Muscle layer of colon (tissue), 2 donors: ENCODE results near the gene KSR1.
"Not testable (repeated sequence)": the region's sequence is repeated elsewhere in the genome, so short reads cannot be mapped to it uniquely, and the experiment has no call there.

Source experiments
- H3K27ac ChIP-seq: one replicate; pipeline ENCODE4 v1.7.0; 2013; ENCODE audit warnings: low read depth, mild to moderate bottlenecking, low read length, moderate library complexity
- H3K27me3 ChIP-seq, 2 donors: one replicate each; pipeline ENCODE4 v1.7.0; 2013; ENCODE audit warnings: low read length in 2 of 2, mild to moderate bottlenecking in 2 of 2; ENCODE audit not compliant: insufficient read depth in 2 of 2, control insufficient read depth in 1 of 2
- H3K36me3 ChIP-seq: one replicate; pipeline ENCODE4 v1.7.0; 2013; ENCODE audit warnings: mild to moderate bottlenecking, low read length; ENCODE audit not compliant: insufficient read depth
- H3K4me1 ChIP-seq: one replicate; pipeline ENCODE4 v1.7.0; 2013; ENCODE audit warnings: mild to moderate bottlenecking, low read length; ENCODE audit not compliant: insufficient read depth
- H3K4me3 ChIP-seq, 2 donors: one replicate each; pipeline ENCODE4 v1.7.0; 2013; ENCODE audit warnings: low read length in 2 of 2, low read depth in 1 of 2, mild to moderate bottlenecking in 1 of 2, moderate library complexity in 1 of 2
- H3K9ac ChIP-seq: one replicate; pipeline ENCODE4 v1.7.0; 2013; ENCODE audit warnings: low read length
- H3K9me3 ChIP-seq: one replicate; pipeline ENCODE4 v1.7.0; 2013; ENCODE audit warnings: mild to moderate bottlenecking, low read length
- donor health status: abdominal sarcoma.
- donor health status: Adenocarcinoma of cecum.

Gene KSR1

DNA sequence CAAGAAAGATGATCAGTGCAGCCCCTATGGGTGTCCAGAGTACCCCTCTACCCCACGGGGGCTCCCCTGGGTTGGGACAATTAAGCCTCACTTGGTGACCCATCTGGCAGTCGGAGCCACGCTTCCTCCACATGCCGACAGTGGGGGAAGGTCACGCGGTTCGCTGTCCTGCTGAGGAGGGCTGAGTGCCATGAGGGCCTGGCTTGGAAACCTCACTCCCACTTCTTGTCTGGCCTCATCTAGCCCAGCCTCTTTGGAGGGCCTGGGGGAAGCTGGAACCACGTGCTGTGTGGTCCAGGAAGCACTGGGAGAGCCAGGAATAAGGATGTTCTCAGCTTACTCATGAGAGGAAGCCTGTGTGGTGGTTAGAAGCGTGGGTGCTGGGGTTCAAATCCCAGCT is 176.5 kb downstream of the KSR1 start:
- H3K27me3 ChIP-seq, H3K36me3 ChIP-seq, H3K9ac ChIP-seq, H3K9me3 ChIP-seq, H3K27ac ChIP-seq, H3K4me3 ChIP-seq: not testable (repeated sequence)
- peaks cover 22% of the 10 kb centered on the region for H3K4me1 ChIP-seq

DNA sequence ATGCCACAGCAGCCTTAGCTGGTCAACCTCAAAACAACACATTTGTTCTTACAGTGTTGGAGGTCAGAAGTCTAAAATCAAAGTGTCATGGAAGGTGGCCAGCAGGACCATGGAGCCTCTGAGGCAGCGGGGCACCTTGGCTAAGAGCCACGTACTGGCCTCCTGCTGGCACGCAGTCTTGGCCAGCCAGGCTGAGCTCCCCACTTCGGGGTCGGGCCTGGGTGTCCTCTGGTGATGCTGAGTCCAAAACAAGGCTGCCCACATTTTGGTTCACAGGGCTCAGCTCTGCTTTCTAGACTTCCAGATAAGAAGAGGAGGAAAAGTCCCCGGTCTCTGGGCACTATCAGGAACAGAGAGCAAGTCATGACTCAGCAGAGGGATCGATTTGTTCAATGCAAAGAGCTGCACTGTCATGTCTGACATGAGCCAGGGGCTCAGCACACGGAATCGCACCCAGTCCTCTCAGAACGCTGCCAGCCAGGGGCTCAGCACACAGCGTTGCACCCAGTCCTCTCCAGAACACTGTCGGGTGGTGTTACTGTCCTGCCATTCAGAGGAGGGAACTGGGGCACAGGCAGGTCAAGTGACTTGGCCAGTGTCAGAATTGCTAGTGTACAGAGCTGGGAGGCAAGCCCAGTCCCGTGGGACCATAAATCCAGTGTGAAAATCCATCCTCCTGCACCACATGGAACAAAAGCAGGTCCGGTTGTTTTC is 177.2 kb downstream of the KSR1 start:
- H3K4me1 ChIP-seq: peaks cover 22% of the 10 kb centered on the region
- peak overlapping the region; percentile 17 for H3K27ac ChIP-seq
- no peaks in the 10 kb centered on the region for H3K27me3 ChIP-seq
- peak overlapping the region in 1 of 2 donors; percentile 35 for H3K4me3 ChIP-seq
- no peaks in the 10 kb centered on the region for H3K9me3 ChIP-seq
- H3K9ac ChIP-seq: no peak overlapping the region
- H3K36me3 ChIP-seq: no peaks in the 10 kb centered on the region

DNA sequence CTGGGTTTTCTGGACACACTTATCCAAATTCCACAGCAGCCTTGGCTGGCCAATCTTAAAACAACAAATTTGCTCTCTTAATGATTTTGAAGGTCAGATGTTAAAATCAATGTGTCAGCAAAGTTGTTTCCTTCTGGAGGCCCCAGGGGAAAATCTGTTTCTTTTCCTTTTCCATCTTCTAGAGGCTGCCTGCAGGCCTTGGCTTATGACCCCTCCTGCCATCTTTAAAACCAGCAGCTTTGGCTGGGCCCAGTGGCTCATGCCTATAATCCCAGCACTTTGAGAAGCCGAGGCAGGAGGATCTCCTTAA is 177.7 kb downstream of the KSR1 start:
- Histone ChIP-seq H3K4me1 (peaks cover 22% of the 10 kb centered on the region), H3K27ac (no peak overlapping the region), H3K4me3 (no peak overlapping the region), H3K9me3 (no peaks in the 10 kb centered on the region), H3K27me3 (no peaks in the 10 kb centered on the region), H3K36me3 (no peaks in the 10 kb centered on the region), H3K9ac (no peak overlapping the region)

DNA sequence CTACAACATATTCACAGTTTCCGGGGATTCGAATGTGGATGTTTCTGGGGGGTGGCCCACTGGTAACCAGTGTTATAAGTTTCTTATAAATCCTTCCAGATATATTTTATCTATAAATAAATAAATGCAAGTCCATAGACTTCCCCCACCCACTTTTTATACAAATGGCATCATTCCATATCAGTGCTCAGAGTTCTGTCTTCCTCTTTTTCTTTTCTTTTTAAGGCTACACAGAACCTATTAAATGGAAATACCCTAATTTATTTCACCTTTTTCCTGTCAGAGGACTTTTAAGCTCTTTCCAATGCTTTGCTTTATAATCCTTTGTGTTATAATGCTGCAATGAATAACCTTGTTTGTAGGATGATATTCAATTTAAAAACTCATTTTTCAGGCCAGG is 178.5 kb downstream of the KSR1 start:
- H3K4me3 ChIP-seq: no peak overlapping the region
- no peaks in the 10 kb centered on the region for H3K27me3 ChIP-seq
- no peaks in the 10 kb centered on the region for H3K36me3 ChIP-seq
- H3K9me3 ChIP-seq: no peaks in the 10 kb centered on the region
- no peak overlapping the region for H3K27ac ChIP-seq
- no peak overlapping the region for H3K9ac ChIP-seq
- peaks cover 22% of the 10 kb centered on the region for H3K4me1 ChIP-seq

DNA sequence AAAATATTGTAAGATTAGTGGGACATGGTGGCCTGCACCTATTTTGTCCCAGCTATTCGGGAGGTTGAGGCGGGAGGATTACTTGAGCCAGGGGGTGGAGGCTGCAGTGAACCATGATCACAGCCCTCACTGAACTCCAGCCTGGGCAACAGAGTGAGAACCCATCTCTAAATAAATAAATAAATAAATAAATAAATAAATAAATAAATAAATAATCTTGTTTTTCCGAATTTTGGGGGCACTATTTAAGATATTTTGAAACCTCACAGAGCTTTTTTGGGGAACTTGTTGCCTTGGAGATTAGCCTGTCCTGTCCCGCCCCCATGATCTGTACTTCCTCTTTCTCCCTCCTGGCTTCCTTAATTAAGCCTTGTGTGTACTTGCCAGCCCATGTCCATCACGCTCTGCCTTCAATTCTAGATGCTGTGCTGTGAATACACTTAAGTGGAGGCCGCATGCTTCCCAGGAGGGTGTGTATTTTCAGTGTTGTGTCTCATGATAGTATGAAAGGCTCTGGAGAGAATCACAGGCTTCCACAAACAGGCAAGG is 179.1 kb downstream of the KSR1 start:
- H3K27ac ChIP-seq: no peak overlapping the region
- no peak overlapping the region for H3K4me3 ChIP-seq
- H3K27me3 ChIP-seq: no peaks in the 10 kb centered on the region
- no peak overlapping the region for H3K9ac ChIP-seq
- no peaks in the 10 kb centered on the region for H3K36me3 ChIP-seq
- no peaks in the 10 kb centered on the region for H3K9me3 ChIP-seq
- peaks cover 22% of the 10 kb centered on the region for H3K4me1 ChIP-seq

DNA sequence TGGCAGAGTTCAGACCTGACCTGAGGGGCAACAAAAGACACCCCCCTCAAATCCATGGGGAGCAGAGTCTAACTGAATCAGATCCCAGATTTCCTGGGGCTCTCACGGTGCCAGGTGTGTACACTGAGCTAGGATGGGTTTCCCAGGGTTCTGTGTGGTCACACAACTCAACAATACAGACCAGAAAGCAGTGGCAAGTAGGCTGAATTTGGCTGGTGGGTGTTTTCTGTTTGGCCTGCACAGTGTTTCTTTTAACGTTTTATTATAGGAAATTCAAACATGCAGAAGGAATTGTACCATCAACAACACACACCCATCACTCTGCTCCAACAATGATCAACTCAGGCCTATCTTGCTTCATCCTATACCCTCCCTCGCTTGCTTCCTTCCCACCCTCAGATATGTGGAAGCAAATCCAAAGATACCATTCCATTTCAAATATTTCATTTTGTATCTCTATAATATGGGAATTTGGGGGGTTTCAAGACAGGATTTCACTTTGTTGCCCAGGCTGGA is 179.8 kb downstream of the KSR1 start:
- H3K27ac ChIP-seq, H3K36me3 ChIP-seq, H3K9ac ChIP-seq, H3K9me3 ChIP-seq, H3K27me3 ChIP-seq, H3K4me3 ChIP-seq: not testable (repeated sequence)
- peaks cover 22% of the 10 kb centered on the region for H3K4me1 ChIP-seq

DNA sequence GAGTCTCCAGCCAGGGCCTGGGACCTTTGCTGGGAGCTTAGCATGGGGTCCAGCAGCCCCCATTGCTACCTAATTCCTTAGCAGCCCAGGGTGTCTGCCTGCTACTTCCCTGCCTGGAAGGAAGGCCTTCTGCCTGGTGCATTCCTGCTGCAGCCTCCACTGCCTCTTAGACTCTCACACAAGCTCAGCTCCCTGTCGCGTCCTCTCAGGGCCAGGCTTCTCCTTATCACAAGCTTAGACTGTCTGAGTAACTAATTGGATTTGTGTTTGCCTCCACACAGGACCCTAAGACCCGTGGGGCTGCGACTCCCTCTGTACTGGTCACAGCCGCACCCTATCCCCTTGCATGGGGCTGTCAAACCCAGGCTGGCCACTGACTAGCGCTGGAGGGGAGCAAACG is 181.6 kb downstream of the KSR1 start:
- H3K36me3 ChIP-seq, H3K9ac ChIP-seq, H3K27ac ChIP-seq, H3K9me3 ChIP-seq, H3K27me3 ChIP-seq, H3K4me3 ChIP-seq: not testable (repeated sequence)
- H3K4me1 ChIP-seq: peaks cover 16% of the 10 kb centered on the region

DNA sequence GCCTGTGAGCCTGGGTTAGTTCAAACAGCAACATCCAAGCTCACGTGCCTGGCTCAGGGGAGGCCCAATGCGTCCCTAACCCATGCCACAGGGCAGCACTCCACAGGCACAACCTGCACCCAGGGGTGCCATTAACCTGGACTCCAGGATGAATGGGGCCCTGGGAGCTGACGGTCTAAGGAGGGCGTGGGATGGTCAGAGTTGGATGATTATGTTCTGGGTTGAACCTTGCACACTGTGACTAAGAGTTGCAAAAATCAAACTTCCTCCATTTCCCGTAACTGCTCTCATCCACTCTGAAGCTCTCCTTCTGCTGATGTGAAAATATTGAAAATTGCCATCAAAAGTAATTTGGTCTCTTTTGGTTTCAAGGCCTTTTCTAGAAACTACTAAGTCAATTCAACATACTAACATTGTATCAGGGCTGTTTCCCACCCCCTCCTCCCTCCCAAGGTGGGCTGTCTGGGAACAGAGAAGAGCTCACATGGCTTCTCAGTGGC is 182.2 kb downstream of the KSR1 start:
- not testable (repeated sequence) for H3K36me3 ChIP-seq, H3K27ac ChIP-seq, H3K9me3 ChIP-seq, H3K4me3 ChIP-seq, H3K27me3 ChIP-seq, H3K9ac ChIP-seq
- peaks cover 10% of the 10 kb centered on the region for H3K4me1 ChIP-seq

DNA sequence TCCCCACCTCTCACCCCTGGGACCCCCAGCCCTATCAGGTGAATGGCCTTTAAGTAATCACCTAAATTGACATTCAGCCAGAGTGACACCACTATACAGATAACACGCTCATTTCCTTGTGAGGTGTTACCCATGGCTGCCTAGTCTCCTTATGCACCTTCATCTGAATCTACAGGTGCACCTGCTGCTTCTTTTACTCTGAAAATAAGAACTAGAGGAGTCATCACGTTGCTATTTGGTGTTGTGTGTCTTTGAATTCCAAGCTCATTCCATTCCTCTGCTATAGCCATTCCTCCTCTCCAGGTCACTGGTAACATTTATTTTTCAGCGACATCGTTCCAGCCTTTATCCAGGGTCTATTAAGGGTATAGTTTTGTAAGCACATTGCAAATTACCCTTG is 184.5 kb downstream of the KSR1 start:
- H3K4me1 ChIP-seq: no peaks in the 10 kb centered on the region
- no peaks in the 10 kb centered on the region for H3K36me3 ChIP-seq
- H3K9ac ChIP-seq: no peak overlapping the region
- H3K27me3 ChIP-seq: no peaks in the 10 kb centered on the region
- H3K9me3 ChIP-seq: no peaks in the 10 kb centered on the region
- no peak overlapping the region for H3K27ac ChIP-seq
- no peak overlapping the region for H3K4me3 ChIP-seq

DNA sequence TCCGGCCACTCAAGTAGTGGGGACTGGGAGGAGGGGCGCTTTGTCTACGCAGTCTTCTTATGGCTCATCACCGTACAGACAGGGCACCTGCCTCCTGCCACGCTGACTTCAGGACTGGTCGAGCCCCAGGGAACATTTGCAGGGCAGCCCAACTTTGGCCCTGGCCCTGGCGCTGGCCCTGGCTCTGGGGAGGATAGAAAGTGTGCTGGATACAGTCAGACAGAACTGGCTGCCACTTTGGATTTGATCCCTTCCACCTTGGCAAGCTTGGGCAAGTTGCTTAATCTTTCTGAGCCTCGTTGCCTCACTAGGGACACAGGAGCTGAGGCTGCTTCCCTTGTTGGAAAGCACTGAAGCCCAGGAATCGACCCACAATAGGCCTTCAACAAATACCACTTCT is 188.3 kb downstream of the KSR1 start:
- Histone ChIP-seq H3K27ac (no peak overlapping the region), H3K27me3 (no peaks in the 10 kb centered on the region), H3K9me3 (no peaks in the 10 kb centered on the region), H3K36me3 (no peaks in the 10 kb centered on the region), H3K4me1 (no peaks in the 10 kb centered on the region), H3K9ac (no peak overlapping the region), H3K4me3 (no peak overlapping the region)

DNA sequence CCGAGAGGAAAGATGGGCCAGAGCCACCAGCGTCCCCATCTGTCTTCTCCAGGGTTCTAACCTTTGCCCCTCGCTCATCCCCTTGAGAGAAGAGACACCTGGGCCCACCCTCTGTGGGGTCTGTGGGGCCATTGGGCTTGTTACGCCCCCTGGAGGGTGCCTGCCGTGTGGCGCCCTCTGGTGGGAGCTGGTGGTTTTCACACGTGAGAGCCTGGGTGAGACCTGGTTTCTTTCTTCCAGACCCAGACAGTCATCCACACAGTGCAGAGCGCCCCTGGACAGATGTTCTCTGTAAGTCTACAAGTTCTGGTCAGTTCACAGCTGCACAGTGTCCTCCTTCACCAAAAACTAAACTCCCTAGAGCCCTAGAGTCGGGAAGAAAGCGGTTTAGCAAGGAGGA is 189.4 kb downstream of the KSR1 start:
- not testable (repeated sequence) for H3K36me3 ChIP-seq, H3K4me3 ChIP-seq, H3K27ac ChIP-seq, H3K4me1 ChIP-seq, H3K27me3 ChIP-seq, H3K9ac ChIP-seq, H3K9me3 ChIP-seq

DNA sequence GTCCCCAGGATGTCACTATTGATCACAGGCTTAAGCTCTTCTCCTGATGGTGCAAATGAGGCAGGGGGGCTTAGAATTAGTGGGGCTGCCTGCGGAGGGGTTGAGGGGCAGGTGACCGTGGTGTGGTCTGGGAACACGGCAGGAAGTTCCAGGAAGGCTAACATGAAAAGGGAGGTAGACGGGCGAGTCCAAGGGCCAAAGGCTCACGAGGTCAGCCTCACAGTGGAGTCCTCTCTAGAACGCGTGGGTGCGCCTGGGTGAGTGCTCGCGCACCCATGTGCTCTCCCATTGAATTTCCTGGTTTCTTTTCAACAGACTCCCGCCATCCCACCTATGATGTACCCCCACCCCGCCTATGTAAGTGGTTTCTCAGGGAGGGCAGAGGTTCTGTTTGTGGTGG is 190.0 kb downstream of the KSR1 start:
- no peaks in the 10 kb centered on the region for H3K9me3 ChIP-seq
- no peak overlapping the region for H3K27ac ChIP-seq
- no peaks in the 10 kb centered on the region for H3K27me3 ChIP-seq
- no peaks in the 10 kb centered on the region for H3K4me1 ChIP-seq
- no peak overlapping the region for H3K9ac ChIP-seq
- no peaks in the 10 kb centered on the region for H3K36me3 ChIP-seq
- no peak overlapping the region for H3K4me3 ChIP-seq
